Gastroesophageal sphincter (tissue), 3 donors: Measurements from ENCODE around the gene ZNF133.

ENCODE experiments used
- EP300 ChIP-seq: sonication (generic); formaldehyde crosslinking; IDR thresholded peaks from one replicate; pipeline ENCODE4 v1.6.1; 2017; ENCODE audit warnings: antibody characterized with exemption, mild to moderate bottlenecking
- POLR2A ChIP-seq, 2 donors: fragments of 450-650 bp; IDR thresholded peaks; one replicate each; pipeline ENCODE4 v1.6.1; 2017; ENCODE audit warnings: antibody characterized with exemption in 2 of 2, mild to moderate bottlenecking in 2 of 2, moderate library complexity in 1 of 2
- TF ChIP-seq, protein P1 (sequence below), 4 experiments: fragments of 200-600 bp in 2 of 4; fragments of 450-650 bp in 2 of 4; sonication (generic) in 1 of 4; IDR thresholded peaks; one replicate each; pipeline ENCODE4 v1.5.1; 2017 to 2019; ENCODE audit warnings: antibody characterized with exemption in 4 of 4, mild to moderate bottlenecking in 2 of 4, moderate library complexity in 2 of 4

DNA sequence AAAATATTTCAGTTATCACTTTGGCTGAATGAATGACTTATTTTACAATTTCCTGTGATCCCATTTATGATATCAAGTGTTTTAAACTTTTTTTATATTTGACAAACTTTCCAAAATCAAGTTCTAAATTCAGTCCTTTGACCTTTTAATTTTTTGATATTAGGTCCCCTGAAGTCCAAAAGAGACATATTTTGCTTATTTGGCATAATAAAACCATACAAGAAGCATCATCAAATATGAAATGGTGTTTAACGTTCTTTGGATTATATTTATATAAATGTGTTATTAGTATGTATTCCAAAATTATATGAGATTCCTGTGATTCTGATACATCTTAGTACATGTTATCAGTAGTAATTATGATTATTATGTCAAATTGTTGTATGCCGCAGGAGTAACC, 38.7 kb downstream of the ZNF133 start:
- TF ChIP-seq, protein P1, sequence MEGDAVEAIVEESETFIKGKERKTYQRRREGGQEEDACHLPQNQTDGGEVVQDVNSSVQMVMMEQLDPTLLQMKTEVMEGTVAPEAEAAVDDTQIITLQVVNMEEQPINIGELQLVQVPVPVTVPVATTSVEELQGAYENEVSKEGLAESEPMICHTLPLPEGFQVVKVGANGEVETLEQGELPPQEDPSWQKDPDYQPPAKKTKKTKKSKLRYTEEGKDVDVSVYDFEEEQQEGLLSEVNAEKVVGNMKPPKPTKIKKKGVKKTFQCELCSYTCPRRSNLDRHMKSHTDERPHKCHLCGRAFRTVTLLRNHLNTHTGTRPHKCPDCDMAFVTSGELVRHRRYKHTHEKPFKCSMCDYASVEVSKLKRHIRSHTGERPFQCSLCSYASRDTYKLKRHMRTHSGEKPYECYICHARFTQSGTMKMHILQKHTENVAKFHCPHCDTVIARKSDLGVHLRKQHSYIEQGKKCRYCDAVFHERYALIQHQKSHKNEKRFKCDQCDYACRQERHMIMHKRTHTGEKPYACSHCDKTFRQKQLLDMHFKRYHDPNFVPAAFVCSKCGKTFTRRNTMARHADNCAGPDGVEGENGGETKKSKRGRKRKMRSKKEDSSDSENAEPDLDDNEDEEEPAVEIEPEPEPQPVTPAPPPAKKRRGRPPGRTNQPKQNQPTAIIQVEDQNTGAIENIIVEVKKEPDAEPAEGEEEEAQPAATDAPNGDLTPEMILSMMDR (IDR thresholded peaks at IDR 0.05): no peak
- TF ChIP-seq EP300 (no peak), POLR2A (IDR thresholded peaks at IDR 0.05) (no peak)
